HG02610 (cell line): ENCODE measurements around the gene MMP21.

ENCODE experiments used
- ATAC-seq: cut with Tn5 transposase; IDR thresholded peaks from one replicate; pipeline ENCODE4 v1.9.1; 2021; ENCODE audit warnings: mild to moderate bottlenecking, moderate library complexity; ENCODE audit not compliant: unreplicated experiment

The MMP21 gene

GRCh38 chr10:125775491-125776106, at the start of gene MMP21:
Gene MMP21, minus strand, starts transcription at chr10:125775821. Its CDS starts 0 bp downstream, at chr10:125775821.
- ATAC-seq: no peak

GRCh38 chr10:125824736-125825135, 49.1 kb upstream of the MMP21 start:
- ATAC-seq: no peak

GRCh38 chr10:125823663-125824251, 48.1 kb upstream of the MMP21 start:
- ATAC-seq: no peak

- ATAC-seq: peak; percentile 73
Observed at GRCh38 chr10:125822878-125823662, 47.4 kb upstream of the MMP21 start, which contains the start of the genes BCCIP and UROS. Gene BCCIP, plus strand, starts transcription at chr10:125823546. Its CDS starts 12 bp downstream, at chr10:125823558. Gene UROS, minus strand, starts transcription at chr10:125823258. Its CDS starts 6,759 bp downstream, at chr10:125816499.

GRCh38 chr10:125820701-125821100, 45.1 kb upstream of the MMP21 start:
- ATAC-seq: peak; percentile 67

- no peak for ATAC-seq
Observed at GRCh38 chr10:125817337-125817946, 41.8 kb upstream of the MMP21 start.

- no peak for ATAC-seq
Observed at GRCh38 chr10:125816548-125816947, 40.9 kb upstream of the MMP21 start.

GRCh38 chr10:125815764-125816163, 40.1 kb upstream of the MMP21 start:
- no peak for ATAC-seq

GRCh38 chr10:125812128-125812750, 36.6 kb upstream of the MMP21 start:
- no peak for ATAC-seq

GRCh38 chr10:125811251-125811650, 35.6 kb upstream of the MMP21 start:
- no peak for ATAC-seq

- ATAC-seq: no peak
Observed at GRCh38 chr10:125808047-125808446, 32.4 kb upstream of the MMP21 start.

- ATAC-seq: no peak
Observed at GRCh38 chr10:125802739-125803138, 27.1 kb upstream of the MMP21 start.

- no peak for ATAC-seq
Observed at GRCh38 chr10:125802131-125802530, 26.5 kb upstream of the MMP21 start.

GRCh38 chr10:125801574-125801973, 26.0 kb upstream of the MMP21 start:
- no peak for ATAC-seq

- no peak for ATAC-seq
Observed at GRCh38 chr10:125799451-125800182, 24.0 kb upstream of the MMP21 start.

- ATAC-seq: no peak
Observed at GRCh38 chr10:125797994-125798662, 22.5 kb upstream of the MMP21 start.

- no peak for ATAC-seq
Observed at GRCh38 chr10:125797424-125797823, 21.8 kb upstream of the MMP21 start.

- no peak for ATAC-seq
Observed at GRCh38 chr10:125795637-125796190, 20.1 kb upstream of the MMP21 start.

GRCh38 chr10:125795128-125795527, 19.5 kb upstream of the MMP21 start:
- no peak for ATAC-seq
